ENCODE results near the gene NCAPD3.

DNA sequence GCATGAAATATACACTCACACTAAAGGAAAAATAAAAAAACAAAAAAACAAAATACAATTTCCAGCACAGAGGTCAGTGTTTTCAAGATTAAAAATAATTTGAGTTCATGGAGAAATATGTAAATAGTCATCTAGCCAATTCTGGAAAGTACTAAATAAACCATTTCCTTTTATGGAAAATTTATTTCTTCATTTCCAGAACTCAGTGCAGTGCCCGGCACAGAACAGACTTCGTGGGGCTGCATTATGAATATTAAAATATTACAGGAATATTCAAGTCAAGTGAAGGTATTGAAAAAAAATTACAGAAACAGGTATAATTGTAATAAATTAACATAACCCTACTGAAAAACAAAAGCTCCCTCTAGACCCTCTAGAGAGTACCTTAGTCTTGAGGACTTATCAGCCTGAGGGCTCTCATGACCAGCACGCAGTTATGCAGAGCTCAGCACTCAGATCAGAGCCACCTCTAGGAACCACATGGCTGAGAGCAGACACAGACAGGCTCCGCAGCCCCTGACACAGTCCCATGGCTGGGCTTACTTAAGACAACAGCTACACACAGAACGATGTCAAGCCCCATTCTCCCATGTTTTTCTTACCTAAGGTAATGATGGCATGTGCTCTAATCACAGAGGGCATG lies 45.6 kb downstream of the NCAPD3 start:
- TF ChIP-seq CTCF (conservative IDR thresholded peaks at IDR 0.05) (no peak), EZH2 (IDR thresholded peaks at IDR 0.05; ENCODE audit: low read depth) (no peak)
